Thymus (tissue), 11 donors: ENCODE data around the gene PRPF4. TPM values are rescaled to one million over a fixed set of nuclear protein-coding genes. Genes with fewer than 3 reads are reported as not detected.

Experiments
- DNase-seq, 9 donors: peaks; one replicate each; pipeline ENCODE4 v3.0.0-alpha.2; 2013; ENCODE audit warnings: low spot score in 9 of 9, low read depth in 6 of 9, missing footprints in 1 of 9
- H3K27ac ChIP-seq, 2 donors: one replicate each; pipeline ENCODE4 v1.5.1; 2013; ENCODE audit warnings: control low read depth in 1 of 2, low read depth in 1 of 2, low read length in 1 of 2, mild to moderate bottlenecking in 1 of 2, moderate library complexity in 1 of 2
- H3K27me3 ChIP-seq, 2 donors: one replicate each; pipeline ENCODE4 v1.5.1; 2013; ENCODE audit warnings: low read length in 1 of 2; ENCODE audit not compliant: control insufficient read depth in 2 of 2, insufficient read depth in 1 of 2
- H3K36me3 ChIP-seq, 2 donors: one replicate each; pipeline ENCODE4 v1.5.1; 2013; ENCODE audit warnings: low read length in 1 of 2, mild to moderate bottlenecking in 1 of 2, moderate library complexity in 1 of 2; ENCODE audit not compliant: control insufficient read depth in 2 of 2, insufficient read depth in 2 of 2
- H3K4me1 ChIP-seq, 2 donors: one replicate each; pipeline ENCODE4 v1.5.1; 2013; ENCODE audit warnings: low read length in 2 of 2; ENCODE audit not compliant: control insufficient read depth in 2 of 2, insufficient read depth in 2 of 2
- H3K4me3 ChIP-seq, 2 donors: one replicate each; pipeline ENCODE4 v1.5.1; 2013; ENCODE audit warnings: low read length in 2 of 2, control low read depth in 1 of 2, mild to moderate bottlenecking in 1 of 2
- H3K9me3 ChIP-seq, 2 donors: one replicate each; pipeline ENCODE4 v1.5.1; 2013; ENCODE audit warnings: low read length in 1 of 2, mild to moderate bottlenecking in 1 of 2; ENCODE audit not compliant: control insufficient read depth in 2 of 2, insufficient read depth in 1 of 2
- WGBS: extraction: QIAGEN DNeasy Blood & Tissue Kit; methylation state at CpG from one replicate; pipeline ENCODE4 v1.1.7; 2013; 5-methylcytosine and 5-hydroxymethylcytosine counted together
- polyA plus RNA-seq: library from polyadenylated mRNA; stranded (reverse); fragments of 200-250 nt; gene quantifications from one replicate; pipeline ENCODE4 v1.2.3, GENCODE V29; 2013
- total RNA-seq: library from RNA; stranded (reverse); fragments of 120-200 nt; gene quantifications from one replicate; pipeline ENCODE4 v1.2.4, GENCODE V29; 2013
- donor health status: healthy.

The PRPF4 gene
- total and polyA plus RNA-seq, 2 donors, result 18.5 to 22.8 TPM

DNA sequence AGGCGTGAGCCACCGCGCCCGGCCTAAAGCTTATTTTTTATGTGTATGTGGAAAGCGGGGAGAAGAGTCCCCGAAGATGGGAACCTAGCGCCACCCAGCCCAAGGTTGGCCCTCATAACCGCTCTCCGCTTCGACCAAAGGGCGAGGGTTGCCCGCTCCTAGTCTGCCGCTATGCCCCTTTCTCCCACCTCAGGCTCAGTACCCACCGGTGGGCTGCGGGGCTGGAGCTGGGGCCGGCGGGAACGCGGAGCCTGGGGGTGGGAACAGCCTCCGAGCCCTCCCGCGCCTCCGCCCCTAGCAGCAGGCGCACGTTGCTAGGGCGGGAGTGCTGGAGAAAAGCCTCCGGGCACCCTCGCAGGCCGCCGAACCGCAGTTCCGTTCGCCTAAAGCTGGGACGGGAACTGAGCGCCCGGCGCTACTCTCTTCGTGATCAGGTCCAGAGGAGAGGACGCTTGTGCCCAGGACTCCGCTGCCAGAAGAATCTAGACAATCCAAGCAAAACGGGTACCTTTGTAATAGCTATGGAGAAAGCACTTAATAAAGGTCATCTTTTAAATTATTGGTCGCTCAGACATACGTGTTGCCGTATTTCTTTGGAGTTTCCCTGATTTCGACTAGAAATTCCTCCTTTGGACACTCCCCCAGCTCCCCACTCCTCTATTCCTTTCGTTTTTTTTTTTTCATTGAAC lies 64.7 kb downstream of the PRPF4 start, which contains the start of gene WDR31:
TSS of gene WDR31 (minus strand) at position 265 of the 689 bp plus-strand sequence. CDS start 8,253 bp downstream, outside the sequence.
- Histone ChIP-seq H3K27me3 (no peaks in the 10 kb centered on the region), H3K36me3 (no peaks in the 10 kb centered on the region), H3K27ac (no peak within 1 kb of the TSS), H3K4me1 (peaks cover 6 to 11% of the 10 kb centered on the region in 2 donors), H3K4me3 (peak within 1 kb of the TSS; percentile 76 to 90), H3K9me3 (no peaks in the 10 kb centered on the region)
- under 1% methylated on average over 46 of the region's 46 CpGs for WGBS
- DNase-seq, result peak; percentile 42 to 87 (median 70)

DNA sequence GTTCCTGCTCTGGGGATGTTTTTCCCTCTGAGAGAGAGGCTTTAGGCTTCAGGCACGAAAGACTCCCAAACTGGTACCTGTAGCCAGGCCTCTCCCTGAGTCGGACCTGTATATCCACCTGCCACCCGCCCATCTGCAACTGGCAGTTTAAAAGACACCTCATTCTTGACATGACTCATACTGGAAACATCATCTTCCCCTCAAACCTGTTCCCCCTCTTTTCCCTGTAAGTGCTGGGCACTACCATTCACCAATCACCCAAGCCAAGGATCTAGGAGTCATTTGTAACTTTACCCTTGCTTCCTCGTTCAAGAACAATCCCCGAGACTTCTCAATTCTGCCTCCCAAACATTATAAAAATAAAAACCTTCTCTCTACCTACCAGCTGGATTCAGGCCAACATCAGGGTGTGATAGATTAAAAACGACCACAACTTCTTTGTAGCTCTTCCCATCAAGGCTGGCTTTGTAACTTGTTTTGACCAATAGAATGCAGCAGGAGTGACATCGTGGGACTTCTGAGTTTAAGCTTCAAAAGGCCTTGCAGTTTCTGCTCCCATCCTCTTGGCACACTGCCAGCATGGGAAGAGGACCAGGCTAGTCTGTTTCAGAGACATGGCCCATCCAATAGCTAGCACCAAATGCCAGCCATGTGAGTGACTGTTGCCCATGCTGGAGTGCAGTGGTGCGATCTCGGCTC lies 66.4 kb downstream of the PRPF4 start:
- no peaks in the 10 kb centered on the region for H3K27me3 ChIP-seq
- H3K4me3 ChIP-seq, result no peak overlapping the region
- H3K9me3 ChIP-seq, result no peaks in the 10 kb centered on the region
- peak overlapping the region in 1 of 2 donors; percentile 20 for H3K27ac ChIP-seq
- H3K36me3 ChIP-seq, result no peaks in the 10 kb centered on the region
- H3K4me1 ChIP-seq, result peaks cover 6 to 11% of the 10 kb centered on the region in 2 donors
- DNase-seq, result peak in 1 of 9 donors; percentile 21
- 66% methylated on average over 9 of the region's 9 CpGs for WGBS

Other genes with a start within 250 kb of the PRPF4 start
- gene ZFP37, start 218.9 kb upstream of the PRPF4 start, total RNA-seq, result 2.5 TPM
- gene ZFP37, start 218.9 kb upstream of the PRPF4 start, polyA plus RNA-seq, result 2.4 TPM
- 11.8 TPM for gene SLC31A2, start 124.7 kb upstream of the PRPF4 start, total RNA-seq
- 20.7 TPM for gene SLC31A2, start 124.7 kb upstream of the PRPF4 start, polyA plus RNA-seq
- gene FKBP15, start 54.4 kb upstream of the PRPF4 start, total RNA-seq, result 19.3 TPM
- gene FKBP15, start 54.4 kb upstream of the PRPF4 start, polyA plus RNA-seq, result 14.8 TPM
- 5.4 TPM for gene SLC31A1, start 54.1 kb upstream of the PRPF4 start, total RNA-seq
- gene SLC31A1, start 54.1 kb upstream of the PRPF4 start, polyA plus RNA-seq, result 6.4 TPM
- gene CDC26, start 86 bp upstream of the PRPF4 start, total RNA-seq, result 45.2 TPM
- 45.5 TPM for gene CDC26, start 86 bp upstream of the PRPF4 start, polyA plus RNA-seq
- 0.24 TPM for gene RNF183, start 27.7 kb downstream of the PRPF4 start, total RNA-seq
- gene RNF183, start 27.7 kb downstream of the PRPF4 start, polyA plus RNA-seq, result 0.46 TPM
- 0.76 TPM for gene WDR31, start 64.6 kb downstream of the PRPF4 start, total RNA-seq
- gene WDR31, start 64.6 kb downstream of the PRPF4 start, polyA plus RNA-seq, result 1.3 TPM
- gene BSPRY, start 73.9 kb downstream of the PRPF4 start, total RNA-seq, result 2.3 TPM
- gene BSPRY, start 73.9 kb downstream of the PRPF4 start, polyA plus RNA-seq, result 6.1 TPM
- 11.3 TPM for gene HDHD3, start 101.3 kb downstream of the PRPF4 start, total RNA-seq
- 21.6 TPM for gene HDHD3, start 101.3 kb downstream of the PRPF4 start, polyA plus RNA-seq
- gene ALAD, start 125.6 kb downstream of the PRPF4 start, total RNA-seq, result 12.7 TPM
- gene ALAD, start 125.6 kb downstream of the PRPF4 start, polyA plus RNA-seq, result 29.9 TPM
- gene POLE3, start 135.0 kb downstream of the PRPF4 start, total RNA-seq, result 78.9 TPM
- 47.8 TPM for gene POLE3, start 135.0 kb downstream of the PRPF4 start, polyA plus RNA-seq
- gene C9orf43, start 135.1 kb downstream of the PRPF4 start, total RNA-seq, result 0.47 TPM
- 0.75 TPM for gene C9orf43, start 135.1 kb downstream of the PRPF4 start, polyA plus RNA-seq
- gene RGS3, start 188.1 kb downstream of the PRPF4 start, total RNA-seq, result 21.4 TPM
- 16.5 TPM for gene RGS3, start 188.1 kb downstream of the PRPF4 start, polyA plus RNA-seq